HG02623 (cell line): ENCODE measurements around the gene PGAP3.

ENCODE experiments used
- ATAC-seq: cut with Tn5 transposase; IDR thresholded peaks from one replicate; pipeline ENCODE4 v1.9.1; 2021; ENCODE audit warnings: moderate library complexity; ENCODE audit not compliant: unreplicated experiment

Gene PGAP3

DNA sequence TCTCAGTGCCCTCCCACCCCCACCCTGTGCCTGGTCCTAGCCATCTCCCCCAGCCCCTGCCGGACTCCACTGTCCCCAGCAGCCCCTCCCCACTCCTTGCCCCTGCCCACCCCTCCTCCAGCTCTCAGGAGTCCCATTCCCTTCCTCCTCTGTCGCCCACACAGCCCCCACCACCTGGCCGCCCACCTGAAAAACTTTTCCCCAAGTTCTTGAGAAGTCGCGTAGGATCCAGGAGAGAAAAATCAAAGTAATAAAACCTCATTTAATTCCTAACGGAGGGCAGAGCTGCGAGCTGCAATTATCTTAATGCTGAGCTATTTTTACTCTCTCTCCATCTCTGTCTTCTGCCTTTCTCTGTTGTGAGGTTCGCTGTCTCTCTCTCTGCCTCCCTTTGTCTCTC lies 63.5 kb downstream of the PGAP3 start:
- ATAC-seq: no peak

DNA sequence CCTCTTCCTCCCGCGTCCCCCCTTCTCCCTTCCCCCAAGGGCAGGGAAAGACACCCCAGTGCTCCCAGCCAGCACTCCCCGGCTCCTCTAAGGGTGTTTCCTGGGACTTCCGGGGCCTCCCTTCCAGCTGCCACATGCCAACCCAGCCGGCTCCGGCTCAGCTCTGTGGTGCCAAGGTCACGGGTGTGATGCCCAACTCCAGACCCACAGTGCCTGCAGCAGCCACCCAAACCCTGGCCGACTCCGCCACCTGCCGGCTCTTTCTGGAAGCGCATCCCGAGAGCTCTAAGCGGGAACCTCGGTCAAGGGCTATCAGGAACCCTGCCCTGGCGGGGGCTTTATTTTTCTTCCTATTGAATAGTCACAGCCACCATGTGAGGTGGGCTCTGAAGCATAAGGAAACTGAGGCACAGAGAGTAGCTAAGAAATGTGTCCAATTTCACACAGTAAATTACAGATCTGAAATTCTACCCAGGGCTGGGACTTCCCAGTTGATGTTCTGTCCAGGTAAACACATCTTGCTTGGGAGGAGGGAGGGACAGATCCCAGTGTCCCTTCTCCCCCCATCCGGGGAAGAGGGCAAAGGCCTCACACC lies 64.4 kb downstream of the PGAP3 start:
- no peak for ATAC-seq

DNA sequence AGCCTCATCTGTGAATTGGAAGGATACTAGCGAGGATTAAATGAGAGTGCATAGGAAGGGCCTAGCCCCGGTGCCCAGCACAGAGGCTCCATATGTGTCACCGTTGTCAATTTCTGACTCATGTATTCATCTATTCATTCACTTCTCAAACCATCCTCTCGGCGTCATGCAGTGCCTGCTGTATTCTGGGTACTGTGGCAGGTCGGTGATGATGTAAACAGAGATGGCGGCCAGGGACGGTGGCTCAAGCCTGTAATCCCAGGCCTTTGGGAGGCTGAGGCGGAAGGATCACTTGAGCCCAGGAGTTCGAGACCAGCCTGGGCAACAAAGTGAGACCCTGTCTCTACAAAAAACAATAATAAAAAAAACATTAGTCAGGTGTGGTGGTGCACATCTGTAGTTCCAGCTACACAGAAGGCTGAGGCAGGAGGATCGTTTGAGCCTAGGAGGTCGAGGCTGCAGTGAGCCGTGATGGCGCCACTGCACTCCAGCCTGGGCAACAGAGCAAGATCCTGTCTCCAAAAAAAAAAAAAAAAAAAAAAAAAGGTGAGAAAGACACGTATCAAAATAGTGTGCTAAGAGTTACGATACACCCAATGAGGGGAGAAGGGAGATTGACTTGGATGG lies 65.4 kb downstream of the PGAP3 start:
- ATAC-seq: no peak

GRCh38 chr17:39621523-39622379 lies 66.1 kb downstream of the PGAP3 start:
- no peak for ATAC-seq
